ENCODE results near the gene CAMSAP2.

DNA sequence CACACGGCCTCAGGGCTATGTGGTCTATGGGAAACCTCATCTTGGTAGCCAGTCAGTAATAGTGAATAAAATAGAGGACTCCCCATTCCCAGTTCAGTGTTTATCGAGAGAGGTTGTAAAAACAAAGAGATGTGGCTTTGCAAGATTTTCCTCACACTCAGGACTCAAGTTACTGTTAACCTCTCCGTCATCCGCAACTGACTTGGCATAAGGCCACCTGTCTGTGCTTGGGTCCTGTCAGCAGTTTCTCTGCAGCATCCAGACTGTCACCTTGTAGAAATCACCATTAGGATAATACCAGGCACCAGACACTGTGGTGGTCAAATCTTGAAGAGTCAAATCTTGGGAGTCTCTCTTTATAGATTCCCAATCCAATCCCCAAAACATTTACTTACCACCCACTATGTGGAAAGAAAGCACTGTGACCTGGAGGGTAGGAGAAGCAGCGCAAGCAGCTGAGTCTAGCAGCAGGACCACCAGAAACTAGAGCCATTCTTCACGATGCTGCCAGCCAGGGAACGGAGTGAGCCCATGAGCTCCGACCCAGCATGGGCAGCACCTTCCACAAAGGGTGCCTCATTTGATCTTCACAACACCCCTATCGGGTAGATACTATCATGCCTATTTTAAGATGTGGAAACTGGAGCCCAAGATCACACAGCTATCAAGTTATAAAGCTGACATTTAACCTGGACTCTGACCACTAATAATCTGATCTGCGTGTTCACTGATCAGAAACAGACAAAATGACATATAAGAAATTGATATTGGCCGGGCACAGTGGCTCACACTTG, 128.5 kb downstream of the CAMSAP2 start:
- TF ChIP-seq EZH2 (IDR thresholded peaks at IDR 0.05; ENCODE audit: low read depth): no peak
- no peak for TF ChIP-seq CTCF (conservative IDR thresholded peaks at IDR 0.05)
